ENCODE measurements around the gene EVI5L. TPM values are rescaled to one million over a fixed set of nuclear protein-coding genes. Genes with fewer than 3 reads are reported as not detected.

Gene EVI5L
- total RNA-seq, 1 donor from 2014 or later, result 22.9 TPM

- Histone ChIP-seq H3K4me1 (peaks cover 50% of the 10 kb centered on the region), H3K4me3 (peak overlapping the region; percentile 67), H3K9me3 (replicated peaks) (no peaks in the 10 kb centered on the region), H3K27me3 (ENCODE audit: low read depth) (peaks cover 66% of the 10 kb centered on the region), H3K27ac (replicated peaks) (peak overlapping the region; percentile 57), H3K36me3 (no peaks in the 10 kb centered on the region)
- no peak for TF ChIP-seq CTCF (IDR thresholded peaks at IDR 0.05; ENCODE audit: borderline replicate concordance)
- DNase-seq, result no peak
- intact Hi-C loops (cut with micrococcal nuclease), result no loop called here
Observed at GRCh38 chr19:7869910-7870511, 40.0 kb downstream of the EVI5L start.

- Histone ChIP-seq H3K4me3 (peak overlapping the region; percentile 49), H3K4me1 (peaks cover 50% of the 10 kb centered on the region), H3K27me3 (ENCODE audit: low read depth) (peaks cover 71% of the 10 kb centered on the region), H3K27ac (replicated peaks) (peak overlapping the region; percentile 40), H3K36me3 (no peaks in the 10 kb centered on the region), H3K9me3 (replicated peaks) (no peaks in the 10 kb centered on the region)
- TF ChIP-seq CTCF (IDR thresholded peaks at IDR 0.05; ENCODE audit: borderline replicate concordance), result no peak
- intact Hi-C loops (cut with micrococcal nuclease), result no loop called here
- no peak for DNase-seq
Observed at GRCh38 chr19:7870571-7871436, 40.8 kb downstream of the EVI5L start.

GRCh38 chr19:7871437-7872305 lies 41.7 kb downstream of the EVI5L start:
- peak overlapping the region; percentile 49 for H3K4me3 ChIP-seq
- intact Hi-C loops (cut with micrococcal nuclease), result no loop called here
- peaks cover 50% of the 10 kb centered on the region for H3K4me1 ChIP-seq
- H3K27me3 ChIP-seq (ENCODE audit: low read depth), result peaks cover 72% of the 10 kb centered on the region
- no peak for TF ChIP-seq CTCF (IDR thresholded peaks at IDR 0.05; ENCODE audit: borderline replicate concordance)
- DNase-seq, result peak; percentile 84
- peak overlapping the region; percentile 40 for H3K27ac ChIP-seq (replicated peaks)
- no peaks in the 10 kb centered on the region for H3K36me3 ChIP-seq
- H3K9me3 ChIP-seq (replicated peaks), result no peaks in the 10 kb centered on the region

GRCh38 chr19:7872306-7873204 lies 42.5 kb downstream of the EVI5L start:
- no peaks in the 10 kb centered on the region for H3K36me3 ChIP-seq
- no peaks in the 10 kb centered on the region for H3K9me3 ChIP-seq (replicated peaks)
- DNase-seq, result no peak
- intact Hi-C loops (cut with micrococcal nuclease), result no loop called here
- H3K27ac ChIP-seq (replicated peaks), result no peak overlapping the region
- peaks cover 50% of the 10 kb centered on the region for H3K4me1 ChIP-seq
- peaks cover 68% of the 10 kb centered on the region for H3K27me3 ChIP-seq (ENCODE audit: low read depth)
- peak overlapping the region; percentile 49 for H3K4me3 ChIP-seq
- no peak for TF ChIP-seq CTCF (IDR thresholded peaks at IDR 0.05; ENCODE audit: borderline replicate concordance)
